Activated CD8-positive, alpha-beta memory T cell treated with anti-CD3 and anti-CD28 coated beads, Interleukin-2, amount 10 ng/mL, durations not matched to agents 7 days and 5 days (primary cell): Measurements from ENCODE around the gene HEXD. TPM values are rescaled to one million over a fixed set of nuclear protein-coding genes. Genes with fewer than 3 reads are reported as not detected.

Source experiments
- total RNA-seq, 2 experiments: library from RNA; stranded (reverse); gene quantifications; one replicate each; pipeline ENCODE4 v1.2.3, GENCODE V29; 2021

HEXD gene
- total RNA-seq, 2 experiments from 2014 or later: 50.5 to 72.5 TPM

Other genes with a start within 250 kb of the HEXD start
- 10 to 100 TPM; 70.2 to 73.9 TPM for gene CCDC57, start 205.5 kb upstream of the HEXD start, total RNA-seq
- gene SLC16A3, start 189.3 kb upstream of the HEXD start, total RNA-seq: 100 to 1,000 TPM; 119 to 148 TPM
- gene CSNK1D, start 144.6 kb upstream of the HEXD start, total RNA-seq: 100 to 1,000 TPM; 120 to 139 TPM
- gene CD7, start 100.7 kb upstream of the HEXD start, total RNA-seq: 100 to 1,000 TPM; 307 to 417 TPM
- gene SECTM1, start 84.6 kb upstream of the HEXD start, total RNA-seq: 1 to 10 TPM in 1 of 2 experiments, under 1 TPM in 1; 0.68 to 2.7 TPM
- gene TEX19, start 59.1 kb upstream of the HEXD start, total RNA-seq: under 1 TPM in 1 of 2 experiments, not detected in 1; 0.15 TPM
- gene UTS2R, start 46.6 kb upstream of the HEXD start, total RNA-seq: under 1 TPM in 1 of 2 experiments, not detected in 1; 0.16 TPM
- gene OGFOD3, start 239 bp downstream of the HEXD start, total RNA-seq: 10 to 100 TPM; 27.1 to 30.5 TPM
- gene CYBC1, start 32.4 kb downstream of the HEXD start, total RNA-seq: 100 to 1,000 TPM; 269 to 378 TPM
- gene NARF, start 40.4 kb downstream of the HEXD start, total RNA-seq: 100 to 1,000 TPM; 114 TPM
- gene FOXK2, start 101.4 kb downstream of the HEXD start, total RNA-seq: 10 to 100 TPM; 81.7 to 85.1 TPM
- 10 to 100 TPM; 37.0 to 41.4 TPM for gene WDR45B, start 230.1 kb downstream of the HEXD start, total RNA-seq